Cardiac septum (tissue), 1 donor: ENCODE measurements around the gene ST7. TPM values are rescaled to one million over a fixed set of nuclear protein-coding genes. Genes with fewer than 3 reads are reported as not detected.

Experiments used
- DNase-seq: peaks from one replicate; pipeline ENCODE4 v3.0.0-alpha.2; 2020; ENCODE audit warnings: low spot score
- intact Hi-C: fragments of 100-400 bp; cut with DNase I; formaldehyde crosslinking; loops from one replicate; pipeline ENCODE4 v1.14.0; 2022
- total RNA-seq: library from RNA; stranded (reverse); fragmentation: NEBNext Ultra II Directional; extraction: Animal tissue kit (Norgen Biotek cat#: 25700); gene quantifications from one replicate; pipeline ENCODE4 v1.2.1, GENCODE V29; 2021
- donor health status: DM: no; HTN: no; CAD: no.

ST7 gene
- total RNA-seq, 1 donor from 2014 or later: 23.4 TPM

DNA sequence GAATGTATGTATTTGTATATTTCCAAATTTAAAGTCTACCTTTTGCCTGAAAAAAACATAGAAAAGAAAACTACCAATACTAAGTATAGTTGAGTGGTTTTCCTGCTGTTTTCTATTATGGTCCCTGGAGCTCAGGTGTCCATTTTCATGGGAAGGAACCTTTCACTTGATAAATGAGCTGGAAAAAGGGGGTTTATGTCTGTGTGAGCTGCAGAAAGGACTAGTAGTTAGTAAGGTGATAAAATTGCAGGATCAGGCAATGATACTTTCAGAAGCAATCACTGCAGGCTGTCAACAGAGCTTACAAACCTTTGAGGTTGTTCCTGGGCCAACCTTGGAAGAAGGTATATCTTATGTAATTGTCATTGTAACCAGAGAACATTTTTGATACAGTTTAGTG lies 48.0 kb downstream of the ST7 start:
- intact Hi-C loops: no loop called here
- DNase-seq: no peak

DNA sequence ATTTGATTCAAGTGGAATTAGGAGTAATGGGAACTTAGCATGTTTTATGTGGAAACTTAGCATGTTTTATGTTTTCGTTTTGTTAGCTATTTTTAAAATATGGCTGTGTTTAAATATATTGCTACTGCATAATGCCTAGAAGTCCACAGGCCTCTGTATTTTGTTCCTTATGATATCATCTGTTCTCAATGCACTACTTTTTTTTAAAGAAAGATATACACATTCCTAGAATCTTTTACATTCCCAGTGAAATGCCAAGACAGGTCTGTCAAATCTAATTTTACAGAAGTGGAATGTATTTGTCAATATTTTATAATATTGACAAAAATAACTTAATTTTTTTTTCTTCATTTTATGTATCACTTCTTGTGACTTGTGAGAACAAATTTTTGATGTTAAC lies 51.6 kb downstream of the ST7 start:
- no peak for DNase-seq
- intact Hi-C loops: no loop called here

GRCh38 chr7:117005449-117005848 lies 52.1 kb downstream of the ST7 start:
- intact Hi-C loops: no loop called here
- no peak for DNase-seq

DNA sequence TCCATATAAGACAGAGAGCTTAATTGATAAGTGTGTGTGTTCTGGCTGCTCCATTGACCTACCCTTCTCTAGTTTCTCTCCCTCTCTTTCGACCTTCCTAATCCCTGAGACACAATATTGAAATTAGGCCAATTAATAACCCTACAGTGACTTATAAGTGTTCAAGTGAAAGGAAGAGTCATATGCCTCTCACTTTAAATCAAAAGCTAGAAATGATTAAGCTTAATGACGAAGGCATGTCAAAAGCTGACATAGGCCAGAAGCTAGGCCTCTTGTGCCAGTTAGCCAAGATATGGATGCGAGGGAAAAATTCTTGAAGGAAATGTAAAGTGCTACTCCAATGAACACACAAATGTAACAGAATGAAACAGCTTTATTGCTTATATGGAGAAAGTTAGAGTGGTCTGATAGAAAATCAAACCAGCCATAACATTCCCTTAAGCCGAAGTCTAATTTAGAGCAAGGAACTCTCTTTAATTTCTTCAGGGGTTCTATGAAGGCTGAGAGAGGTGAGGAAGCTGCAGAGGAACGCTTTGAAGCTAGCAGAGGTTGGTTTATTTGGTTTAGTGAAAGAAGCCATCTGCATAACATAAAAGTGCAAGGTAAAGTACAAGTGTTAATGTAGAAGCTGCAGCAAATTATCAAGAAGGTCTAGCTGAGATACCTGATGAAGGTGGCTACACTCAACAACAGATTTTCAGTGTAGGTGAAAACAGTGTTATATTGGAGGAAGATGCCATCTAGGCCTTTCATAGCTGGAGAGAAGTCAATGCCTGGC lies 53.8 kb downstream of the ST7 start:
- intact Hi-C loops: no loop called here
- no peak for DNase-seq

GRCh38 chr7:117008118-117008885 lies 55.0 kb downstream of the ST7 start:
- no peak for DNase-seq
- intact Hi-C loops: no loop called here

DNA sequence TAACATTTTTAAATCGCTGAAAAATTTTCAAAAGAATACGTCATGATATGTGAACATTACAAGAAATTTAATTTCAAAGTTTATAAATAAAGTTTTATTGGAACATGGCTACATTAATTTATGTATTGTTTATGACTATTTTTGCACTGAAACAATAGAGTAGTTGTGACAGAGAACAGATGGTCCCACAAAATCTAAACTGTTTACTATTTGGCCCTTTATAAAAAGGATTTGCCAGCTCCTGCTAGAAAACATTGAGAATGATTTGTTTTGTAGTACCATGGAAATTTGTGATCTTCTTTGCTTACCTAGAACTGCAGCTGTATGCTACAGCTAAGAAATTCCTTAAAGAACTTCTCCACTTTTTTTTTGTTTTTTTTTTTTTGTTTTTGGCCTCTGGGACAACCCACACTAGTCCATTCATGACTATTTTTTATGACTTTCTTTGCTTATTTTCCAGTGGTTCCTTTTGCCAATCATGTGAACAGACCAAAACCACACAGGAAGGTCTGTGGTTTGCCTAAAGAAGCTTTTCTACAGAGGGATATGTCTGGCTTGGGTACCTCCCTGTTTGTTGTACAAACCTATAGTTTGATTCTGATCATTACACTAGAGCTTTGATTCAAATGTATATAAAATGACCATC lies 55.7 kb downstream of the ST7 start:
- DNase-seq: no peak
- intact Hi-C loops: no loop called here

GRCh38 chr7:117009705-117010361 lies 56.5 kb downstream of the ST7 start:
- no peak for DNase-seq
- intact Hi-C loops: no loop called here

- intact Hi-C loops: no loop called here
- DNase-seq: no peak
These were observed 57.3 kb downstream of the ST7 start for GRCh38 chr7:117010375-117011133.

- no peak for DNase-seq
- intact Hi-C loops: no loop called here
These were observed 58.3 kb downstream of the ST7 start for GRCh38 chr7:117011419-117012260.

DNA sequence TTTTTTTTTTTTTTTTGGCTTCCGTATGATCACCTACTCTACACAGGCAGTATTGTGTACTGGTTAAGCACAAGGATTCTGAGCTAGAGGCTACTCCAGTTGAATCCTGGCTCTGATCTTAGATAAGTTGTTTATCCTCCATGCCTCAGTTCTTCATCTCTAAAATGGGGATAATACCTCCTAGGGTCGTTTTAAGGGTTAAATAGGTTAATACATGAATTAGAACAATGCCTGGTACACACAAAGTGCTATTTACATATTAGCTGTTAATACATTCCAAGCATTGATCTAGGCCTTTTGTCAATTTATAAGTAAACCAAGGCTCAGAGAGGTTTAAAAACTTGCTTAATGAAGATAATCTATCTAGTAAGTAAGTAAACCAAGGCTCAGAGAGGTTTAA lies 59.0 kb downstream of the ST7 start:
- intact Hi-C loops: no loop called here
- no peak for DNase-seq

GRCh38 chr7:117012696-117013095 lies 59.4 kb downstream of the ST7 start:
- no peak for DNase-seq

GRCh38 chr7:117014099-117014656 lies 60.9 kb downstream of the ST7 start:
- intact Hi-C loops: no loop called here
- no peak for DNase-seq

More at GRCh38 chr7:117012696-117013095, 59.4 kb downstream of the ST7 start:
- intact Hi-C loops: no loop called here

DNA sequence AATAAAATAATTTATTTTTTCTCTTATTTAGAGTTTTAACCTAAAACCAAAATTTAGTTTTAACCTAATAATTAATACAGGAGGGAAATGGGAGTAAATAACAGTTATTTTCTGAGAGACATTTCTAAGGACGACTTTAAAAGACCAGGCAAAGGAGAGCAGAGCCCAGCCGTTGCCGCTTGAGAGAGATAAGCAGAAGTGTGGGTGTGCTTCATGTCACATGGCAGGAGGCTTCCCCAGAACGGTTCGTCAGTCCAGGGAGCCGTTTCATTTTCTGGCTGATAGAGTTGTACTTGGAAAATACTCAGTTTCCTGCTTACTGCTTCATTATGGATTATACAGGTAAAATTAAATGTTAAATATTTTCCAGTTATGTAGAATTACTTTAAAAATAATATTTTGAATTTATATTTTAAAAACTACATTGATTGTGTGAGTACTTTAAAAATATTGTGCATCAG lies 61.4 kb downstream of the ST7 start:
- intact Hi-C loops: loop anchor here (5.0 kb wide), 1 partner anchor 62 kb away; the partner anchor contains the start of gene ST7
- DNase-seq: peak; percentile 79

GRCh38 chr7:117015258-117016184 lies 62.2 kb downstream of the ST7 start:
- no peak for DNase-seq
- intact Hi-C loops: loop anchor here (5.0 kb wide), 1 partner anchor 63 kb away; the partner anchor contains the start of gene ST7

- intact Hi-C loops: loop anchor here (5.0 kb wide), 1 partner anchor 65 kb away; the partner anchor contains the start of gene ST7
- no peak for DNase-seq
These were observed 63.7 kb downstream of the ST7 start for GRCh38 chr7:117017017-117017451.

GRCh38 chr7:117017702-117018266 lies 64.5 kb downstream of the ST7 start:
- intact Hi-C loops: loop anchor here (5.0 kb wide), 1 partner anchor 65 kb away; the partner anchor contains the start of gene ST7
- DNase-seq: no peak
